NCI-H526 (cell line): Measurements from ENCODE around the gene BORA.
"Not testable (repeated sequence)": the region's sequence is repeated elsewhere in the genome, so short reads cannot be mapped to it uniquely, and the experiment has no call there.

Experiments
- DNase-seq, 2 experiments: peaks; one replicate each; lab custom pipeline; 2025; lab: John Stamatoyannopoulos, UW

BORA gene

GRCh38 chr13:72727417-72728289, at the start of gene BORA, which contains the start of gene MZT1:
TSS of gene BORA (plus strand) at chr13:72727923. CDS start at chr13:72728941, 1,018 bp downstream.
TSS of gene MZT1 (minus strand) at chr13:72727629. CDS start at chr13:72727602, 27 bp downstream.
- peak; percentile 99 for DNase-seq

GRCh38 chr13:72678312-72678711, 49.4 kb upstream of the BORA start:
- no peak for DNase-seq

- DNase-seq = no peak
Measured at GRCh38 chr13:72680353-72680752, 47.4 kb upstream of the BORA start.

- no peak for DNase-seq
Measured at GRCh38 chr13:72686766-72687165, 41.0 kb upstream of the BORA start.

GRCh38 chr13:72689181-72689696, 38.5 kb upstream of the BORA start:
- no peak for DNase-seq

- DNase-seq = no peak
Measured at GRCh38 chr13:72692884-72693514, 34.7 kb upstream of the BORA start.

- DNase-seq = no peak
Measured at GRCh38 chr13:72693832-72694231, 33.9 kb upstream of the BORA start.

GRCh38 chr13:72694314-72694713, 33.4 kb upstream of the BORA start:
- no peak for DNase-seq

- DNase-seq = peak; percentile 16 to 54
Measured at GRCh38 chr13:72696579-72696978, 31.1 kb upstream of the BORA start.

- no peak for DNase-seq
Measured at GRCh38 chr13:72698164-72698563, 29.6 kb upstream of the BORA start.

- no peak for DNase-seq
Measured at GRCh38 chr13:72700509-72700908, 27.2 kb upstream of the BORA start.

- no peak for DNase-seq
Measured at GRCh38 chr13:72716776-72717175, 10.9 kb upstream of the BORA start.

- DNase-seq = not testable (repeated sequence)
Measured at GRCh38 chr13:72726185-72726584, 1.5 kb upstream of the BORA start.

- peak; percentile 74 to 78 for DNase-seq
Measured at GRCh38 chr13:72726726-72727416, 852 bp upstream of the BORA start.

- no peak for DNase-seq
Measured at GRCh38 chr13:72728290-72728605, 525 bp downstream of the BORA start.

GRCh38 chr13:72737033-72737432, 9.3 kb downstream of the BORA start:
- DNase-seq = peak; percentile 70 to 87

- no peak for DNase-seq
Measured at GRCh38 chr13:72740015-72740414, 12.3 kb downstream of the BORA start.

GRCh38 chr13:72745260-72745659, 17.5 kb downstream of the BORA start:
- DNase-seq = no peak

- DNase-seq = no peak
Measured at GRCh38 chr13:72751220-72751619, 23.5 kb downstream of the BORA start.

- DNase-seq = no peak
Measured at GRCh38 chr13:72754111-72754510, 26.4 kb downstream of the BORA start.

- no peak for DNase-seq
Measured at GRCh38 chr13:72757792-72758535, 30.2 kb downstream of the BORA start.

GRCh38 chr13:72760189-72760588, 32.5 kb downstream of the BORA start:
- DNase-seq = no peak
